ENCODE data around the gene FAM221B. TPM values are rescaled to one million over a fixed set of nuclear protein-coding genes. Genes with fewer than 3 reads are reported as not detected.

FAM221B gene
- total and polyA plus RNA-seq, 4 experiments from 2014 or later, result not detected

- Histone ChIP-seq H3K36me3 (ENCODE audit: insufficient read depth, low read length) (no peaks in the 10 kb centered on the region), H3K27me3 (ENCODE audit: insufficient read depth, low read length) (no peaks in the 10 kb centered on the region), H3K27ac (ENCODE audit: low read depth, low read length) (no peak overlapping the region), H3K4me1 (ENCODE audit: insufficient read depth, low read length) (peaks cover 3% of the 10 kb centered on the region), H3K9me3 (ENCODE audit: control insufficient read depth in 1 of 2, low read length in 2 of 2) (no peaks in the 10 kb centered on the region), H3K4me3 (ENCODE audit: low read length in 2 of 2) (no peak overlapping the region)
- no peak for DNase-seq
- no peak overlapping the region for H3K4me3 Mint-ChIP-seq
- ChIA-PET POLR2A (ENCODE audit: partially characterized antibody) (no interaction called here), CTCF (ENCODE audit: partially characterized antibody) (interaction anchor here (1.3 to 1.9 kb wide), 3 partner anchors 13 to 19 kb away, joined by 3 to 12 read pairs (median 5); no protein-coding TSS in a partner anchor)
- H3K27me3 Mint-ChIP-seq, result no peaks in the 10 kb centered on the region
- intact Hi-C loops (cut with micrococcal nuclease), result no loop called here
- H3K36me3 Mint-ChIP-seq, result peaks cover 0 to 3% of the 10 kb centered on the region in 2 donors
- no peak overlapping the region for H3K27ac Mint-ChIP-seq
- no peaks in the 10 kb centered on the region for H3K9me3 Mint-ChIP-seq
- peaks cover 2 to 11% (median 6%) of the 10 kb centered on the region in 4 donors for H3K4me1 Mint-ChIP-seq
These were observed 58.8 kb downstream of the FAM221B start for GRCh38 chr9:35769763-35770162.

DNA sequence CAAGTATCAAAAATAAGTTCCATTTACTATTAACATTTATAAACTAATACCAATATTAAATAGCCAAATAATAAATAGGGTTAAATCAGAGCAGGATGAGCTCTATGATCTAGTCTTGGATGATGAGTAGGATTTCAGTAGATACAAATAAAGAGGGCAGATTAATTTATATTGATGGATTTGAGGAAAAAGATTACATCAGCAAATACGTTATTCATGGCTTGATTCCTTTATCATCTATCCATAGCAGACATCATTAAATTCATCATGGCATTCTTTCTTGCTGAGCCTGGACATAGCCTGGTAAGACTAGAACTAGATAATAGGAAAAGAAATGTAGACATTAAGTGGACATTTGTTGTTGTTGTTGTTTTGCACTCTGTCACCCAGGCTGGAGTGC is 61.1 kb downstream of the FAM221B start:
- no peaks in the 10 kb centered on the region for H3K9me3 ChIP-seq (ENCODE audit: control insufficient read depth in 1 of 2, low read length in 2 of 2)
- Mint-ChIP-seq H3K27me3 (no peaks in the 10 kb centered on the region), H3K4me1 (peaks cover 6 to 20% (median 12%) of the 10 kb centered on the region in 4 donors), H3K27ac (no peak overlapping the region), H3K36me3 (peaks cover 1 to 4% of the 10 kb centered on the region in 2 donors), H3K9me3 (no peaks in the 10 kb centered on the region), H3K4me3 (no peak overlapping the region)
- DNase-seq, result no peak
- peaks cover 3% of the 10 kb centered on the region for H3K4me1 ChIP-seq (ENCODE audit: insufficient read depth, low read length)
- H3K27ac ChIP-seq (ENCODE audit: low read depth, low read length), result no peak overlapping the region
- POLR2A ChIA-PET (ENCODE audit: partially characterized antibody), result no interaction called here
- no peaks in the 10 kb centered on the region for H3K27me3 ChIP-seq (ENCODE audit: insufficient read depth, low read length)
- no peaks in the 10 kb centered on the region for H3K36me3 ChIP-seq (ENCODE audit: insufficient read depth, low read length)
- CTCF ChIA-PET (ENCODE audit: partially characterized antibody), result no interaction called here
- intact Hi-C loops (cut with micrococcal nuclease), result no loop called here
- H3K4me3 ChIP-seq (ENCODE audit: low read length in 2 of 2), result no peak overlapping the region

- no peak for DNase-seq
- Mint-ChIP-seq H3K9me3 (no peaks in the 10 kb centered on the region), H3K4me1 (peaks cover 6 to 24% (median 15%) of the 10 kb centered on the region in 4 donors), H3K36me3 (peaks cover 1 to 4% of the 10 kb centered on the region in 2 donors), H3K4me3 (no peak overlapping the region), H3K27ac (no peak overlapping the region), H3K27me3 (no peaks in the 10 kb centered on the region)
- H3K27me3 ChIP-seq (ENCODE audit: insufficient read depth, low read length), result no peaks in the 10 kb centered on the region
- H3K4me3 ChIP-seq (ENCODE audit: low read length in 2 of 2), result no peak overlapping the region
- no peaks in the 10 kb centered on the region for H3K9me3 ChIP-seq (ENCODE audit: control insufficient read depth in 1 of 2, low read length in 2 of 2)
- H3K4me1 ChIP-seq (ENCODE audit: insufficient read depth, low read length), result peaks cover 3% of the 10 kb centered on the region
- H3K36me3 ChIP-seq (ENCODE audit: insufficient read depth, low read length), result no peaks in the 10 kb centered on the region
- no peak overlapping the region for H3K27ac ChIP-seq (ENCODE audit: low read depth, low read length)
- CTCF ChIA-PET (ENCODE audit: partially characterized antibody), result no interaction called here
- POLR2A ChIA-PET (ENCODE audit: partially characterized antibody), result no interaction called here
- intact Hi-C loops (cut with micrococcal nuclease), result no loop called here
These were observed 61.5 kb downstream of the FAM221B start for GRCh38 chr9:35766997-35767396.

Other genes with a start within 250 kb of the FAM221B start
- 10 to 100 TPM; 48.9 to 53.5 TPM for gene TESK1, start 223.5 kb downstream of the FAM221B start, total RNA-seq
- 10 to 100 TPM in 1 of 2 donors, 1 to 10 TPM in 1; 3.3 to 17.1 TPM for gene TESK1, start 223.5 kb downstream of the FAM221B start, polyA plus RNA-seq
- gene CD72, start 210.3 kb downstream of the FAM221B start, total RNA-seq, result 1 to 10 TPM; 4.4 to 6.5 TPM
- gene CD72, start 210.3 kb downstream of the FAM221B start, polyA plus RNA-seq, result 1 to 10 TPM; 1.4 to 1.8 TPM
- 10 to 100 TPM; 68.7 to 70.2 TPM for gene SIT1, start 177.8 kb downstream of the FAM221B start, total RNA-seq
- 100 to 1,000 TPM; 163 to 231 TPM for gene SIT1, start 177.8 kb downstream of the FAM221B start, polyA plus RNA-seq
- over 10,000 TPM; 18,678 to 21,585 TPM for gene RMRP, start 170.7 kb downstream of the FAM221B start, total RNA-seq
- 10 to 100 TPM in 1 of 2 donors, not detected in 1; 54.3 TPM for gene RMRP, start 170.7 kb downstream of the FAM221B start, polyA plus RNA-seq
- gene CCDC107, start 170.4 kb downstream of the FAM221B start, total RNA-seq, result 10 to 100 TPM; 28.4 to 30.4 TPM
- gene CCDC107, start 170.4 kb downstream of the FAM221B start, polyA plus RNA-seq, result 10 to 100 TPM; 90.5 to 92.5 TPM
- gene ARHGEF39, start 163.5 kb downstream of the FAM221B start, total RNA-seq, result not detected
- gene ARHGEF39, start 163.5 kb downstream of the FAM221B start, polyA plus RNA-seq, result 1 to 10 TPM; 1.0 to 1.1 TPM
- gene CA9, start 154.8 kb downstream of the FAM221B start, total RNA-seq, result not detected
- gene CA9, start 154.8 kb downstream of the FAM221B start, polyA plus RNA-seq, result not detected
- gene TPM2, start 138.8 kb downstream of the FAM221B start, total RNA-seq, result 10 to 100 TPM; 72.6 to 79.6 TPM
- gene TPM2, start 138.8 kb downstream of the FAM221B start, polyA plus RNA-seq, result under 1 TPM in 1 of 2 donors, not detected in 1; 0.79 TPM
- gene TLN1, start 96.5 kb downstream of the FAM221B start, total RNA-seq, result 100 to 1,000 TPM; 294 to 316 TPM
- gene TLN1, start 96.5 kb downstream of the FAM221B start, polyA plus RNA-seq, result 100 to 1,000 TPM in 1 of 2 donors, 10 to 100 TPM in 1; 13.7 to 137 TPM
- 10 to 100 TPM; 24.8 to 25.6 TPM for gene CREB3, start 96.1 kb downstream of the FAM221B start, total RNA-seq
- 10 to 100 TPM; 45.0 to 59.7 TPM for gene CREB3, start 96.1 kb downstream of the FAM221B start, polyA plus RNA-seq
- gene GBA2, start 79.5 kb downstream of the FAM221B start, total RNA-seq, result 10 to 100 TPM; 61.1 to 66.3 TPM
- 10 to 100 TPM; 16.3 to 27.1 TPM for gene GBA2, start 79.5 kb downstream of the FAM221B start, polyA plus RNA-seq
- 10 to 100 TPM; 31.8 to 33.8 TPM for gene RGP1, start 79.4 kb downstream of the FAM221B start, total RNA-seq
- gene RGP1, start 79.4 kb downstream of the FAM221B start, polyA plus RNA-seq, result 1 to 10 TPM; 6.1 to 9.9 TPM
- gene MSMP, start 74.5 kb downstream of the FAM221B start, total RNA-seq, result not detected
- 1 to 10 TPM in 1 of 2 donors, not detected in 1; 1.2 TPM for gene MSMP, start 74.5 kb downstream of the FAM221B start, polyA plus RNA-seq
- gene NPR2, start 37.1 kb downstream of the FAM221B start, total RNA-seq, result 10 to 100 TPM; 15.8 to 15.9 TPM
- 1 to 10 TPM in 1 of 2 donors, under 1 TPM in 1; 0.97 to 3.3 TPM for gene NPR2, start 37.1 kb downstream of the FAM221B start, polyA plus RNA-seq
- 1 to 10 TPM; 5.6 to 5.7 TPM for gene SPAG8, start 16.5 kb downstream of the FAM221B start, total RNA-seq
- 1 to 10 TPM; 1.0 to 1.7 TPM for gene SPAG8, start 16.5 kb downstream of the FAM221B start, polyA plus RNA-seq
- 10 to 100 TPM; 22.9 to 30.2 TPM for gene HINT2, start 13.7 kb downstream of the FAM221B start, total RNA-seq
- gene HINT2, start 13.7 kb downstream of the FAM221B start, polyA plus RNA-seq, result 100 to 1,000 TPM in 1 of 2 donors, 10 to 100 TPM in 1; 75.4 to 111 TPM
- gene TMEM8B, start 496 bp upstream of the FAM221B start, total RNA-seq, result 10 to 100 TPM in 1 of 2 experiments, 1 to 10 TPM in 1; 7.4 to 10.5 TPM
- 1 to 10 TPM; 2.0 to 2.4 TPM for gene TMEM8B, start 496 bp upstream of the FAM221B start, polyA plus RNA-seq
- gene OR13J1, start 41.7 kb upstream of the FAM221B start, total RNA-seq, result not detected
- gene OR13J1, start 41.7 kb upstream of the FAM221B start, polyA plus RNA-seq, result not detected
- not detected for gene HRCT1, start 77.5 kb upstream of the FAM221B start, total RNA-seq
- not detected for gene HRCT1, start 77.5 kb upstream of the FAM221B start, polyA plus RNA-seq
- not detected for gene SPAAR, start 80.8 kb upstream of the FAM221B start, total RNA-seq
- gene SPAAR, start 80.8 kb upstream of the FAM221B start, polyA plus RNA-seq, result not detected
- not detected for gene OR2S2, start 129.4 kb upstream of the FAM221B start, total RNA-seq
- not detected for gene OR2S2, start 129.4 kb upstream of the FAM221B start, polyA plus RNA-seq
- 10 to 100 TPM; 12.1 to 12.8 TPM for gene RECK, start 208.2 kb upstream of the FAM221B start, total RNA-seq
- gene RECK, start 208.2 kb upstream of the FAM221B start, polyA plus RNA-seq, result 10 to 100 TPM; 15.9 to 26.9 TPM

All from CD4-positive, alpha-beta memory T cell (primary cell).